K562 (cell line): ENCODE results near the gene IRAK2. TPM values are rescaled to one million over a fixed set of nuclear protein-coding genes. Genes with fewer than 3 reads are reported as not detected.

Source experiments
- ARNT ChIP-seq, 2 experiments: fragments of 450-650 bp; IDR thresholded peaks; 2 replicates each; pipeline ENCODE4 v1.6.1; 2016; ENCODE audit warnings: mild to moderate bottlenecking in 1 of 2
- CEBPG ChIP-seq, 3 experiments: fragments of 200-800 bp in 1 of 3; sonication (Bioruptor generic) in 1 of 3; sonication (generic) in 1 of 3; formaldehyde crosslinking in 1 of 3; IDR thresholded peaks in 2 of 3; conservative IDR thresholded peaks in 1 of 3; 2 replicates each; pipeline versions ENCODE4 v1.6.1 to v1.8.0; 2016 to 2022; ENCODE audit warnings: missing compliant biosample characterization in 2 of 3, missing genetic modification characterization in 2 of 3, mild to moderate bottlenecking in 1 of 3, missing genetic modification reagents in 1 of 3
- ELF2 ChIP-seq: fragments of 250-450 bp; sonication (Bioruptor Pico); IDR thresholded peaks from 2 replicates; pipeline ENCODE4 v1.5.0; 2021; ENCODE audit warnings: mild to moderate bottlenecking
- ERF ChIP-seq: fragments of 450-650 bp; formaldehyde crosslinking; IDR thresholded peaks from 2 replicates; pipeline ENCODE4 v1.4.0; 2020; ENCODE audit warnings: mild to moderate bottlenecking, mixed read lengths
- HLTF ChIP-seq: fragments of 450-650 bp; IDR thresholded peaks from 2 replicates; pipeline ENCODE4 v1.6.1; 2016
- KDM1A ChIP-seq, 2 experiments: fragments of 450-650 bp; IDR thresholded peaks; 2 replicates each; pipeline ENCODE4 v1.6.1; 2016; ENCODE audit warnings: mild to moderate bottlenecking in 2 of 2
- NBN ChIP-seq: fragments of 450-650 bp; IDR thresholded peaks from 2 replicates; pipeline ENCODE4 v1.6.1; 2016; ENCODE audit warnings: low read depth, mild to moderate bottlenecking
- PRPF4 ChIP-seq: fragments of 200-400 bp; formaldehyde crosslinking; IDR thresholded peaks from one replicate; pipeline ENCODE4 v1.6.1; 2017; ENCODE audit warnings: low read length, low read depth, mild to moderate bottlenecking; ENCODE audit not compliant: insufficient read depth, poor library complexity, severe bottlenecking
- SMAD3 ChIP-seq: fragments of 450-650 bp; formaldehyde crosslinking; conservative IDR thresholded peaks from 2 replicates; pipeline ENCODE4 v1.4.0; 2020; ENCODE audit warnings: mild to moderate bottlenecking
- SMARCA5 ChIP-seq: fragments of 450-650 bp; IDR thresholded peaks from 2 replicates; pipeline ENCODE4 v1.6.1; 2016
- SRF ChIP-seq, 2 experiments: fragments of 250-450, 450-650 bp in 1 of 2; sonication (Bioruptor Pico) in 1 of 2; sonication (generic) in 1 of 2; formaldehyde crosslinking; IDR thresholded peaks; 2 replicates each; pipeline versions ENCODE4 v1.5.0 to v1.5.1; 2020 to 2022; ENCODE audit warnings: mild to moderate bottlenecking in 1 of 2, missing genetic modification reagents in 1 of 2
- SRSF3 ChIP-seq: fragments of 200-400 bp; formaldehyde crosslinking; IDR thresholded peaks from 2 replicates; pipeline ENCODE4 v1.6.1; 2016; ENCODE audit warnings: mild to moderate bottlenecking, low read length, moderate library complexity; ENCODE audit not compliant: insufficient read depth
- THRAP3 ChIP-seq: fragments of 450-650 bp; IDR thresholded peaks from 2 replicates; pipeline ENCODE4 v1.6.1; 2016; ENCODE audit warnings: mild to moderate bottlenecking, inconsistent platforms, borderline replicate concordance
- ZBTB40 ChIP-seq, 2 experiments: fragments of 450-650 bp in 1 of 2; sonication (generic) in 1 of 2; formaldehyde crosslinking in 1 of 2; IDR thresholded peaks; 2 replicates each; pipeline versions ENCODE4 v1.7.1 to v1.9.0; 2016 to 2022; ENCODE audit warnings: inconsistent platforms in 1 of 2, mild to moderate bottlenecking in 1 of 2, missing genetic modification reagents in 1 of 2
- ZNF316 ChIP-seq: fragments of 450-650 bp; IDR thresholded peaks from 2 replicates; pipeline ENCODE4 v1.6.1; 2016
- ZNF445 ChIP-seq: fragments of 250-450 bp; sonication (Bioruptor Pico); IDR thresholded peaks from 2 replicates; pipeline ENCODE4 v1.4.0; 2020; ENCODE audit warnings: low read depth, mild to moderate bottlenecking, moderate library complexity
- polyA plus RNA-seq, 8 experiments: library from polyadenylated mRNA; depleted of rRNA in 4 of 8; stranded (reverse) in 5 of 8; unstranded in 3 of 8; fragments of >200 nt; fragmentation: Nextera tagmentation in 2 of 8; fragmentation: Illumina TruSeq in 1 of 8; extraction: Ambion mirVana in 2 of 8; extraction: Trizol in 1 of 8; gene quantifications; 2 replicates each; pipeline versions ENCODE4 v1.2.1 to v1.2.3, GENCODE V29; 2011 to 2014; ENCODE audit warnings: inconsistent platforms in 1 of 8, missing spikeins in 1 of 8
- total RNA-seq, 7 experiments: library from RNA; depleted of rRNA in 6 of 7; stranded (reverse); fragments of >200 nt in 6 of 7; fragmentation: Illumina TruSeq in 2 of 7; extraction: Trizol in 2 of 7; gene quantifications; 2 replicates each; pipeline versions ENCODE4 v1.2.1 to v1.2.3, GENCODE V29; 2011 to 2021; ENCODE audit warnings: low replicate concordance in 1 of 7
- TF ChIP-seq, protein P1 (sequence below): fragments of 450-650 bp; IDR thresholded peaks from 2 replicates; pipeline ENCODE4 v1.6.1; 2016; ENCODE audit warnings: missing biosample characterization, missing genetic modification characterization

Gene IRAK2
- total and polyA plus RNA-seq, 9 of the 15 experiments (the other 6 are each of a cell fraction or from before 2014, with no cell fraction given): 0.42 to 4.4 (median 2.7) TPM

- TF ChIP-seq, protein P1, sequence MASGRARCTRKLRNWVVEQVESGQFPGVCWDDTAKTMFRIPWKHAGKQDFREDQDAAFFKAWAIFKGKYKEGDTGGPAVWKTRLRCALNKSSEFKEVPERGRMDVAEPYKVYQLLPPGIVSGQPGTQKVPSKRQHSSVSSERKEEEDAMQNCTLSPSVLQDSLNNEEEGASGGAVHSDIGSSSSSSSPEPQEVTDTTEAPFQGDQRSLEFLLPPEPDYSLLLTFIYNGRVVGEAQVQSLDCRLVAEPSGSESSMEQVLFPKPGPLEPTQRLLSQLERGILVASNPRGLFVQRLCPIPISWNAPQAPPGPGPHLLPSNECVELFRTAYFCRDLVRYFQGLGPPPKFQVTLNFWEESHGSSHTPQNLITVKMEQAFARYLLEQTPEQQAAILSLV (tag): peak; percentile 35; the same call in 1 of the 2 replicates
- TF ChIP-seq THRAP3: peak; percentile 99
- TF ChIP-seq ELF2: 0 out of 2 replicates have a peak, but pooled peaks have one; percentile 57
- TF ChIP-seq ZBTB40 (IDR thresholded peaks at IDR 0.05): no peak; the same call in 1 of the 2 replicates
- no peak for TF ChIP-seq ZBTB40 (CRISPR knock-in tag; IDR thresholded peaks at IDR 0.05)
- TF ChIP-seq ZNF445 (CRISPR knock-in tag): 0 out of 2 replicates have a peak, but pooled peaks have one; percentile 15
- peak in 1 of 2 experiments; percentile 48; a peak in 1 of 4 replicates for TF ChIP-seq SRF (CRISPR knock-in tag; IDR thresholded peaks at IDR 0.05)
- no peak for TF ChIP-seq SMAD3 (CRISPR knock-in tag)
- peak; percentile 13 for TF ChIP-seq PRPF4
- TF ChIP-seq ARNT (IDR thresholded peaks at IDR 0.05): peak; percentile 47 to 54; a peak in 2 of 4 replicates
- 0 out of 2 replicates have a peak, but pooled peaks have one; percentile 35 for TF ChIP-seq NBN
- 0 out of 2 replicates have a peak, but pooled peaks have one; percentile 41 for TF ChIP-seq ZNF316
- TF ChIP-seq HLTF: 0 out of 2 replicates have a peak, but pooled peaks have one; percentile 28
- TF ChIP-seq ERF (CRISPR knock-in tag): 0 out of 2 replicates have a peak, but pooled peaks have one; percentile 44
- no peak for TF ChIP-seq CEBPG (CRISPR knock-in tag; IDR thresholded peaks at IDR 0.05)
- no peak; a peak in 1 of 4 replicates for TF ChIP-seq CEBPG (tag; conservative IDR thresholded peaks at IDR 0.05 in 1 of 2, IDR thresholded peaks at IDR 0.05 in 1 of 2)
- peak; percentile 25 to 42; a peak in 2 of 4 replicates for TF ChIP-seq KDM1A (IDR thresholded peaks at IDR 0.05)
- peak; percentile 57 for TF ChIP-seq SMARCA5
- TF ChIP-seq SRSF3: no peak
Measured at GRCh38 chr3:10140996-10141546, 23.6 kb upstream of the IRAK2 start (continued).
